ENCODE results near the gene GALM. TPM values are rescaled to one million over a fixed set of nuclear protein-coding genes. Genes with fewer than 3 reads are reported as not detected.
"Not testable (repeated sequence)": the region's sequence is repeated elsewhere in the genome, so short reads cannot be mapped to it uniquely, and the experiment has no call there.

Gene GALM
- total and polyA plus RNA-seq, 10 of the 15 experiments (the other 5 are each of a cell fraction or from before 2014, with no cell fraction given), result 1.1 to 4.0 (median 1.7) TPM

DNA sequence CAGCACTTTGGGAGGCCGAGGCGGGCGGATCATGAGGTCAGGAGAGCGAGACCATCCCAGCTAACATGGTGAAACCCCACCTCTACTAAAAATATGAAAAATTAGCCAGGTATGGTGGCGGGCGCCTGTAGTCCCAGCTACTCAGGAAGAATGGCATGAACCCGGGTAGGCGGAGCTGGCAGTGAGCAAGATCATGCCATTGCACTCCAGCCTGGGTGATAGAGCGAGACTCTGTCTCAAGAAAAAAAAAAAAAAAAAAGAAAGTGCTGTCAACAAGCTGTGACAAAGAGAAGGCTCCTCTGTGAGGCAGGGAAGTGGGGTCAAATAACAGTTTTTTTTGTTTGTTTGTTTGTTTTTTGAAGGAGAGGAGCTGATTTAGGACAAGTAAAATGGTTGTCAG lies 42.6 kb downstream of the GALM start:
- H3K27me3 ChIP-seq (replicated peaks in 1 of 2; ENCODE audit: control insufficient read depth in 2 of 2, insufficient read depth in 2 of 2, low read length in 1 of 2); H2AFZ ChIP-seq (ENCODE audit: control insufficient read depth, low read depth, low read length); BruUV-seq (replicated peaks); H3K4me2 ChIP-seq (ENCODE audit: control insufficient read depth, insufficient read depth); H3K27ac ChIP-seq (ENCODE audit: control insufficient read depth, insufficient read depth); H3K79me2 ChIP-seq (ENCODE audit: control insufficient read depth, insufficient read depth, low read length); H3K36me3 ChIP-seq (ENCODE audit: control insufficient read depth in 2 of 2, insufficient read depth in 2 of 2, low read length in 1 of 2); H3K9me3 ChIP-seq (replicated peaks; ENCODE audit: control insufficient read depth, insufficient read depth, low read length); intact Hi-C loops (cut with micrococcal nuclease; ENCODE audit: unreplicated experiment); H3K4me3 ChIP-seq; in situ Hi-C loops (cut with MboI); H4K20me1 ChIP-seq (ENCODE audit: control insufficient read depth, insufficient read depth); ATAC-seq; FAIRE-seq; DNase-seq (ENCODE audit: low read depth, low spot score); H3K9ac ChIP-seq (ENCODE audit: control insufficient read depth, insufficient read depth, low read length): not testable (repeated sequence)
- RAD21 ChIA-PET (ENCODE audit: unreplicated experiment), result interaction anchor here (0.9 to 1.7 kb wide), 8 partner anchors 10 to 177 kb away, joined by 3 to 8 read pairs (median 3); no protein-coding TSS in a partner anchor
- SMC1A ChIA-PET (ENCODE audit: uncharacterized antibody, unreplicated experiment), result interaction anchor here (1.0 to 3.2 kb wide), 8 partner anchors 13 to 127 kb away, joined by 3 to 13 read pairs (median 5); no protein-coding TSS in a partner anchor
- CTCF ChIA-PET, result interaction anchor here (1.1 to 1.9 kb wide), 4 partner anchors 12 to 127 kb away, joined by 3 to 13 read pairs (median 6); partner anchors contain the start of gene HNRNPLL
- WGBS (ENCODE audit: insufficient coverage, insufficient replicate concordance, low lambda C conversion rate, missing lambda C conversion rate), result 94% methylated on average over 8 of the region's 9 CpGs
- POLR2A ChIA-PET, result interaction anchor here (0.6 to 2.7 kb wide), 4 partner anchors 15 to 113 kb away, joined by 3 to 12 read pairs (median 4); partner anchors contain the start of gene GALM
- H3K4me1 ChIP-seq (ENCODE audit: control insufficient read depth, insufficient read depth, low read length), result peaks cover 16% of the 10 kb centered on the region

DNA sequence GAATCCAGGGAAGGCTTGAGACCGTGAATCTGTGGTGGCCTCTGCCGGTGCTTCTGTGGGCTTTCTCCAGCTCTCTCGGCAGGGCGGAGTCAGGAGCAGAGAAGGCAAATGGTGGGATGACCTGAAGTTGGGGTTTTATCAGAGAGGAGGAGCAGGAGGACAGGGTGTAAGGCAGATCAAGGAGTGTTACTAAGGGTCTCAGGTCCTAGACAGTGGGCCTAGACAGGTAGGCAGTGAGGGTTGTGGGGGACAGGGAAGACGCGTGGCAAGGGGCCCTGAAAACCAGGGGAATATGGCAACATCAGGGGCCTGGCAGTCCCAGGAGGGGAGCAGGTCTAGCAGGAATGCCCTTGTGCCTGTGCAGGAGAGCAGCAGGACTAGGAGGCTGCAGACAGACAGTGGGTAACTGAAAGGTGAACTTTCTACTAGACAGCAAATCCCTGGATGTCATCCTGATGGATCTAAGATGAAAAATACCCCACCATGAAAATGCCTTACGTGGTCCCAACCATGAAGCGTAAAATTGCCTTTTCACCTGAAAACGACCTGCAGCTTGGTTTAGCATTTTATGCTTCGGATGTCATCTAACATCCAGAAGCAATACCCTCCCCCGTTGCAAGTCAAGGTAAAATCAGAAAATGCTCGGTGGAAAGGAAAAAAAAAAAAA lies 43.1 kb downstream of the GALM start:
- Histone ChIP-seq H3K36me3 (ENCODE audit: control insufficient read depth in 2 of 2, insufficient read depth in 2 of 2, low read length in 1 of 2) (0 out of 4 replicates have a peak, but pooled peaks cover 0 to 2% of the 10 kb centered on the region in 2 experiments), H4K20me1 (ENCODE audit: control insufficient read depth, insufficient read depth) (no peaks in the 10 kb centered on the region), H3K4me3 (no peak overlapping the region), H3K9me3 (replicated peaks; ENCODE audit: control insufficient read depth, insufficient read depth, low read length) (no peaks in the 10 kb centered on the region), H3K27ac (ENCODE audit: control insufficient read depth, insufficient read depth) (no peak overlapping the region), H2AFZ (ENCODE audit: control insufficient read depth, low read depth, low read length) (no peak overlapping the region), H3K4me2 (ENCODE audit: control insufficient read depth, insufficient read depth) (no peak overlapping the region; the same call in 1 of the 2 replicates), H3K79me2 (ENCODE audit: control insufficient read depth, insufficient read depth, low read length) (no peaks in the 10 kb centered on the region), H3K27me3 (replicated peaks in 1 of 2; ENCODE audit: control insufficient read depth in 2 of 2, insufficient read depth in 2 of 2, low read length in 1 of 2) (no peaks in the 10 kb centered on the region), H3K9ac (ENCODE audit: control insufficient read depth, insufficient read depth, low read length) (no peak overlapping the region), H3K4me1 (ENCODE audit: control insufficient read depth, insufficient read depth, low read length) (peaks cover 16% of the 10 kb centered on the region)
- ChIA-PET RAD21 (ENCODE audit: unreplicated experiment) (interaction anchor here (0.9 to 1.7 kb wide), 9 partner anchors 11 to 177 kb away, joined by 3 to 8 read pairs (median 3); no protein-coding TSS in a partner anchor), POLR2A (interaction anchor here (0.7 to 2.7 kb wide), 8 partner anchors 12 to 143 kb away, joined by 3 to 12 read pairs (median 3); partner anchors contain the start of gene GALM), SMC1A (ENCODE audit: uncharacterized antibody, unreplicated experiment) (interaction anchor here (1.0 to 3.2 kb wide), 10 partner anchors 10 to 127 kb away, joined by 3 to 13 read pairs (median 4); no protein-coding TSS in a partner anchor), CTCF (interaction anchor here (0.7 to 1.9 kb wide), 6 partner anchors 13 to 127 kb away, joined by 3 to 13 read pairs (median 6); partner anchors contain the start of gene HNRNPLL)
- 67% methylated on average over 12 of the region's 12 CpGs for WGBS (ENCODE audit: insufficient coverage, insufficient replicate concordance, low lambda C conversion rate, missing lambda C conversion rate)
- ATAC-seq, result peak; percentile 24
- in situ Hi-C loops (cut with MboI), result no loop called here
- no TSS peak for BruUV-seq (replicated peaks)
- DNase-seq (ENCODE audit: low read depth, low spot score), result no peak
- no peak for FAIRE-seq
- intact Hi-C loops (cut with micrococcal nuclease; ENCODE audit: unreplicated experiment), result no loop called here
- TF ChIP-seq IKZF2 (IDR thresholded peaks at IDR 0.05) (no peak), SMC3 (IDR thresholded peaks at IDR 0.05; ENCODE audit: borderline replicate concordance, low read length) (no peak), KAT2A (conservative IDR thresholded peaks at IDR 0.05; ENCODE audit: control insufficient read depth, low read depth, low read length) (no peak), POLR2AphosphoS5 (IDR thresholded peaks at IDR 0.05; ENCODE audit: low read length) (no peak)
- TF ChIP-seq, protein P1, sequence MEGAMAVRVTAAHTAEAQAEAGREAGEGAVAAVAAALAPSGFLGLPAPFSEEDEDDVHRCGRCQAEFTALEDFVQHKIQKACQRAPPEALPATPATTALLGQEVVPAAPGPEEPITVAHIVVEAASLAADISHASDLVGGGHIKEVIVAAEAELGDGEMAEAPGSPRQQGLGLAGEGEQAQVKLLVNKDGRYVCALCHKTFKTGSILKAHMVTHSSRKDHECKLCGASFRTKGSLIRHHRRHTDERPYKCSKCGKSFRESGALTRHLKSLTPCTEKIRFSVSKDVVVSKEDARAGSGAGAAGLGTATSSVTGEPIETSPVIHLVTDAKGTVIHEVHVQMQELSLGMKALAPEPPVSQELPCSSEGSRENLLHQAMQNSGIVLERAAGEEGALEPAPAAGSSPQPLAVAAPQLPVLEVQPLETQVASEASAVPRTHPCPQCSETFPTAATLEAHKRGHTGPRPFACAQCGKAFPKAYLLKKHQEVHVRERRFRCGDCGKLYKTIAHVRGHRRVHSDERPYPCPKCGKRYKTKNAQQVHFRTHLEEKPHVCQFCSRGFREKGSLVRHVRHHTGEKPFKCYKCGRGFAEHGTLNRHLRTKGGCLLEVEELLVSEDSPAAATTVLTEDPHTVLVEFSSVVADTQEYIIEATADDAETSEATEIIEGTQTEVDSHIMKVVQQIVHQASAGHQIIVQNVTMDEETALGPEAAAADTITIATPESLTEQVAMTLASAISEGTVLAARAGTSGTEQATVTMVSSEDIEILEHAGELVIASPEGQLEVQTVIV (IDR thresholded peaks at IDR 0.05; ENCODE audit: borderline replicate concordance, partially characterized antibody), result no peak
- TF ChIP-seq, protein P2, sequence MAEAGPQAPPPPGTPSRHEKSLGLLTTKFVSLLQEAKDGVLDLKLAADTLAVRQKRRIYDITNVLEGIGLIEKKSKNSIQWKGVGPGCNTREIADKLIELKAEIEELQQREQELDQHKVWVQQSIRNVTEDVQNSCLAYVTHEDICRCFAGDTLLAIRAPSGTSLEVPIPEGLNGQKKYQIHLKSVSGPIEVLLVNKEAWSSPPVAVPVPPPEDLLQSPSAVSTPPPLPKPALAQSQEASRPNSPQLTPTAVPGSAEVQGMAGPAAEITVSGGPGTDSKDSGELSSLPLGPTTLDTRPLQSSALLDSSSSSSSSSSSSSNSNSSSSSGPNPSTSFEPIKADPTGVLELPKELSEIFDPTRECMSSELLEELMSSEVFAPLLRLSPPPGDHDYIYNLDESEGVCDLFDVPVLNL (IDR thresholded peaks at IDR 0.05; ENCODE audit: low read depth, low read length), result no peak
- TF ChIP-seq, protein P3, sequence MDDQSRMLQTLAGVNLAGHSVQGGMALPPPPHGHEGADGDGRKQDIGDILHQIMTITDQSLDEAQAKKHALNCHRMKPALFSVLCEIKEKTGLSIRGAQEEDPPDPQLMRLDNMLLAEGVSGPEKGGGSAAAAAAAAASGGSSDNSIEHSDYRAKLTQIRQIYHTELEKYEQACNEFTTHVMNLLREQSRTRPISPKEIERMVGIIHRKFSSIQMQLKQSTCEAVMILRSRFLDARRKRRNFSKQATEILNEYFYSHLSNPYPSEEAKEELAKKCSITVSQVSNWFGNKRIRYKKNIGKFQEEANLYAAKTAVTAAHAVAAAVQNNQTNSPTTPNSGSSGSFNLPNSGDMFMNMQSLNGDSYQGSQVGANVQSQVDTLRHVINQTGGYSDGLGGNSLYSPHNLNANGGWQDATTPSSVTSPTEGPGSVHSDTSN (IDR thresholded peaks at IDR 0.05; ENCODE audit: insufficient replicate concordance, low read depth, low read length), result no peak
